Endodermal cell (in vitro differentiated cells): Measurements from ENCODE around the gene SERPINF2. TPM values are rescaled to one million over a fixed set of nuclear protein-coding genes. Genes with fewer than 3 reads are reported as not detected.
A peak's percentile ranks its signal among the peaks of the same experiment; 100 is the strongest.

Source experiments
- DNase-seq: peaks from one replicate; pipeline ENCODE4 v3.0.0-alpha.2; 2017
- H3K27ac ChIP-seq: 2 replicates; pipeline ENCODE4 v1.5.1; 2013; ENCODE audit warnings: mild to moderate bottlenecking, low read depth, low read length, moderate library complexity
- H3K27me3 ChIP-seq: 2 replicates; pipeline ENCODE4 v1.6.1; 2013; ENCODE audit warnings: mild to moderate bottlenecking, low read length, moderate library complexity; ENCODE audit not compliant: insufficient read depth, control insufficient read depth, poor library complexity, severe bottlenecking
- H3K36me3 ChIP-seq: 2 replicates; pipeline ENCODE4 v1.7.0; 2013; ENCODE audit warnings: mild to moderate bottlenecking, low read length, moderate library complexity; ENCODE audit not compliant: control insufficient read depth, insufficient read depth
- H3K4me1 ChIP-seq: one replicate; pipeline ENCODE4 v1.7.0; 2013; ENCODE audit warnings: low read length; ENCODE audit not compliant: control insufficient read depth, insufficient read depth
- H3K4me3 ChIP-seq: 2 replicates; pipeline ENCODE4 v1.5.1; 2013; ENCODE audit warnings: mild to moderate bottlenecking, low read length, moderate library complexity
- H3K9ac ChIP-seq: 2 replicates; pipeline ENCODE4 v1.6.1; 2013; ENCODE audit warnings: mild to moderate bottlenecking, low read length, moderate library complexity; ENCODE audit not compliant: poor library complexity, severe bottlenecking; ENCODE audit errors: extremely low read depth
- H3K9me3 ChIP-seq: 2 replicates; pipeline ENCODE4 v1.6.1; 2013; ENCODE audit warnings: mild to moderate bottlenecking, low read length, moderate library complexity; ENCODE audit not compliant: control insufficient read depth
- H3K27ac Mint-ChIP-seq: 2 replicates; pipeline ENCODE4 v1.8.0; 2020; ENCODE audit warnings: mixed read lengths
- H3K27me3 Mint-ChIP-seq: 2 replicates; pipeline ENCODE4 v1.8.0; 2021; ENCODE audit warnings: mild to moderate bottlenecking, mixed read lengths; ENCODE audit not compliant: insufficient read depth
- H3K36me3 Mint-ChIP-seq: 2 replicates; pipeline ENCODE4 v1.8.0; 2020; ENCODE audit warnings: low read depth, mixed read lengths
- H3K4me1 Mint-ChIP-seq: 2 replicates; pipeline ENCODE4 v1.8.0; 2020; ENCODE audit warnings: mixed read lengths
- H3K4me3 Mint-ChIP-seq: 2 replicates; pipeline ENCODE4 v1.8.0; 2020; ENCODE audit warnings: mild to moderate bottlenecking, moderate library complexity, mixed read lengths
- H3K9me3 Mint-ChIP-seq: 2 replicates; pipeline ENCODE4 v1.8.0; 2020; ENCODE audit warnings: mild to moderate bottlenecking, mixed read lengths
- WGBS, 2 experiments: methylation state at CpG; one replicate each; pipeline versions ENCODE4 v1.1.5 to v1.1.7; 2013; ENCODE audit warnings: missing lambda C conversion rate in 2 of 2, mixed read lengths in 1 of 2; ENCODE audit not compliant: insufficient coverage in 1 of 2, insufficient read length in 1 of 2; 5-methylcytosine and 5-hydroxymethylcytosine counted together
- total RNA-seq, 2 donors: library from RNA; stranded (reverse); fragmentation: NEBNext Ultra II Directional in 1 of 2; extraction: Animal tissue kit (Norgen Biotek cat#: 25700) in 1 of 2; gene quantifications; 2 replicates in 1 of 2; 3 replicates in 1 of 2; pipeline ENCODE4 v1.2.1, GENCODE V29; 2021
- TF ChIP-seq, protein P1 (sequence below): fragments of 200-600 bp; sonication (generic); conservative IDR thresholded peaks from 2 replicates; pipeline ENCODE4 v1.5.0; 2021; ENCODE audit warnings: antibody characterized with exemption, mild to moderate bottlenecking

The SERPINF2 gene
- total RNA-seq, 2 donors from 2014 or later: 0.86 to 1.8 TPM

- Histone ChIP-seq H3K36me3 (peaks cover 37% of the 10 kb centered on the region), H3K27me3 (no peaks in the 10 kb centered on the region), H3K4me1 (peaks cover 5% of the 10 kb centered on the region), H3K27ac (no peak overlapping the region), H3K4me3 (no peak overlapping the region), H3K9ac (no peak overlapping the region), H3K9me3 (no peaks in the 10 kb centered on the region)
- peak overlapping the region; percentile 45 for H3K27ac Mint-ChIP-seq
- peaks cover 9% of the 10 kb centered on the region for H3K4me1 Mint-ChIP-seq
- TF ChIP-seq, protein P1, sequence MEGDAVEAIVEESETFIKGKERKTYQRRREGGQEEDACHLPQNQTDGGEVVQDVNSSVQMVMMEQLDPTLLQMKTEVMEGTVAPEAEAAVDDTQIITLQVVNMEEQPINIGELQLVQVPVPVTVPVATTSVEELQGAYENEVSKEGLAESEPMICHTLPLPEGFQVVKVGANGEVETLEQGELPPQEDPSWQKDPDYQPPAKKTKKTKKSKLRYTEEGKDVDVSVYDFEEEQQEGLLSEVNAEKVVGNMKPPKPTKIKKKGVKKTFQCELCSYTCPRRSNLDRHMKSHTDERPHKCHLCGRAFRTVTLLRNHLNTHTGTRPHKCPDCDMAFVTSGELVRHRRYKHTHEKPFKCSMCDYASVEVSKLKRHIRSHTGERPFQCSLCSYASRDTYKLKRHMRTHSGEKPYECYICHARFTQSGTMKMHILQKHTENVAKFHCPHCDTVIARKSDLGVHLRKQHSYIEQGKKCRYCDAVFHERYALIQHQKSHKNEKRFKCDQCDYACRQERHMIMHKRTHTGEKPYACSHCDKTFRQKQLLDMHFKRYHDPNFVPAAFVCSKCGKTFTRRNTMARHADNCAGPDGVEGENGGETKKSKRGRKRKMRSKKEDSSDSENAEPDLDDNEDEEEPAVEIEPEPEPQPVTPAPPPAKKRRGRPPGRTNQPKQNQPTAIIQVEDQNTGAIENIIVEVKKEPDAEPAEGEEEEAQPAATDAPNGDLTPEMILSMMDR: no peak
- 92 to 93% methylated on average over 20 to 21 of the region's 21 CpGs for WGBS, 2 experiments
- H3K4me3 Mint-ChIP-seq: no peak overlapping the region
- H3K27me3 Mint-ChIP-seq: no peaks in the 10 kb centered on the region
- no peaks in the 10 kb centered on the region for H3K9me3 Mint-ChIP-seq
- peaks cover 40% of the 10 kb centered on the region for H3K36me3 Mint-ChIP-seq
- no peak for DNase-seq
These were observed 31.9 kb downstream of the SERPINF2 start for GRCh38 chr17:1774390-1775176.

DNA sequence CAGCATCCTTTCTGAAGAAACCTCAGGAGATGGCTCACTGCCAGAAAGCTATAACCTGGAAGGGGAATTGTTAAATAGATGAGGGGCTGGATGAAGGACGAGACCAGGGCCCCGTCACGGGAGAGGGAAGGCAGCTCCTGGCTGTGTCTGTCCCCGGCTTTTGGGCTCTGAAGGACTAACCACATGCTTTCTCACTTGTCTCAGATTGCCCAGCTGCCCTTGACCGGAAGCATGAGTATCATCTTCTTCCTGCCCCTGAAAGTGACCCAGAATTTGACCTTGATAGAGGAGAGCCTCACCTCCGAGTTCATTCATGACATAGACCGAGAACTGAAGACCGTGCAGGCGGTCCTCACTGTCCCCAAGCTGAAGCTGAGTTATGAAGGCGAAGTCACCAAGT lies 33.7 kb downstream of the SERPINF2 start:
- H3K27ac Mint-ChIP-seq: no peak overlapping the region

GRCh38 chr17:1776857-1777256 lies 34.2 kb downstream of the SERPINF2 start:
- Histone ChIP-seq H3K4me1 (no peaks in the 10 kb centered on the region), H3K4me3 (no peak overlapping the region), H3K27me3 (no peaks in the 10 kb centered on the region), H3K36me3 (peaks cover 53% of the 10 kb centered on the region), H3K9me3 (no peaks in the 10 kb centered on the region), H3K9ac (no peak overlapping the region), H3K27ac (no peak overlapping the region)
- Mint-ChIP-seq H3K27me3 (no peaks in the 10 kb centered on the region), H3K4me1 (peaks cover 2% of the 10 kb centered on the region), H3K27ac (peak overlapping the region; percentile 13), H3K9me3 (no peaks in the 10 kb centered on the region), H3K36me3 (peaks cover 58% of the 10 kb centered on the region), H3K4me3 (no peak overlapping the region)
- 95 to 98% methylated on average over 7 of the region's 7 CpGs for WGBS, 2 experiments
- TF ChIP-seq, protein P1: no peak
- DNase-seq: no peak

More for the DNA sequence above, 33.7 kb downstream of the SERPINF2 start:
- H3K9me3 Mint-ChIP-seq: no peaks in the 10 kb centered on the region
- H3K4me3 ChIP-seq: no peak overlapping the region
- H3K27me3 ChIP-seq: no peaks in the 10 kb centered on the region
- H3K27ac ChIP-seq: no peak overlapping the region
- DNase-seq: no peak
- 94 to 98% methylated on average over 9 to 10 of the region's 10 CpGs for WGBS, 2 experiments
- peaks cover 48% of the 10 kb centered on the region for H3K36me3 ChIP-seq
- H3K4me1 Mint-ChIP-seq: peaks cover 2% of the 10 kb centered on the region
- H3K27me3 Mint-ChIP-seq: no peaks in the 10 kb centered on the region
- H3K9me3 ChIP-seq: no peaks in the 10 kb centered on the region
- H3K4me3 Mint-ChIP-seq: no peak overlapping the region
- peaks cover 53% of the 10 kb centered on the region for H3K36me3 Mint-ChIP-seq
- TF ChIP-seq, protein P1: no peak
- H3K4me1 ChIP-seq: no peaks in the 10 kb centered on the region
- no peak overlapping the region for H3K9ac ChIP-seq
